Ramos (cell line): ENCODE results near the gene DGCR2.
"Not testable (repeated sequence)": the region's sequence is repeated elsewhere in the genome, so short reads cannot be mapped to it uniquely, and the experiment has no call there.

ENCODE experiments used
- in situ Hi-C: fragments of 300-500 bp; cut with MboI; formaldehyde crosslinking; loops from one replicate; pipeline ENCODE4 v1.14.3; 2022; ENCODE audit warnings: low sequenced_read_pairs; ENCODE audit not compliant: unreplicated experiment

DGCR2 gene

DNA sequence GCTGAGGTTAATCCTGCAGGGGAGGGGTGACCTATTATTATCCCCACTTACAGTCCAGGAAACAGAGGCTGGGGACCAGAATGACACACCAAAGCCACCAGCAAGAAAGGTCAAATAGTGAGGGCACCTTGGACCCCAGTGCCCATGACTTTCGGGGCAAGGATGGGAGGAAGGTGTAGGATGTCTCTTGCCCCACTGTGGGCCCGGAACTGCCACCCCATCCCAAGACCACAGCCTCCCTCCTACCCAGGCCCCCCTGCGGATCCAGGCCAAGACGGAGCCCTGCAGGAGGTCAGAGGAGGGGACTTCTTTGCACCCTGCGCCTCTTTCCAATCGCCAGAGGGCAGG, 87.1 kb downstream of the DGCR2 start:
- in situ Hi-C loops: not testable (repeated sequence)

DNA sequence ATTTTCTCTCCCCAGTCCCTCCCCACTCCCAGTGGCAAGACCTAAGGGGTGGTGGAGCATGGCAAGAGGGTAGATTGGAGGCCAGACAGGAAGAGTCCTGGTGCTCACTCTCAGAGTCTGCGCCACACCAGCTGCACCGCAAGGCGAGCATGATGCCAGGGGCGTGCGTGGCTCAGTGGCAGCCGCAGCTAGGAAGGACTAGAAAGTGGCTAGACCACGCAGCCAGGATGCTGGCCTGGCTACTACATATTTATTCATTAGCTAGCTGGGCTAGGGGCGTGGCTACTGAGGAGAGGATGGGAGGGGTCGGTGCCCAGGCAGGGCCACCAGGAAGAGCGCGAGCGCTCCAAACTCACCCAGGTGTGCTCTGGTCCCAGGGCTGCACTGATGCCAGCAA, 87.5 kb downstream of the DGCR2 start:
- in situ Hi-C loops: not testable (repeated sequence)

DNA sequence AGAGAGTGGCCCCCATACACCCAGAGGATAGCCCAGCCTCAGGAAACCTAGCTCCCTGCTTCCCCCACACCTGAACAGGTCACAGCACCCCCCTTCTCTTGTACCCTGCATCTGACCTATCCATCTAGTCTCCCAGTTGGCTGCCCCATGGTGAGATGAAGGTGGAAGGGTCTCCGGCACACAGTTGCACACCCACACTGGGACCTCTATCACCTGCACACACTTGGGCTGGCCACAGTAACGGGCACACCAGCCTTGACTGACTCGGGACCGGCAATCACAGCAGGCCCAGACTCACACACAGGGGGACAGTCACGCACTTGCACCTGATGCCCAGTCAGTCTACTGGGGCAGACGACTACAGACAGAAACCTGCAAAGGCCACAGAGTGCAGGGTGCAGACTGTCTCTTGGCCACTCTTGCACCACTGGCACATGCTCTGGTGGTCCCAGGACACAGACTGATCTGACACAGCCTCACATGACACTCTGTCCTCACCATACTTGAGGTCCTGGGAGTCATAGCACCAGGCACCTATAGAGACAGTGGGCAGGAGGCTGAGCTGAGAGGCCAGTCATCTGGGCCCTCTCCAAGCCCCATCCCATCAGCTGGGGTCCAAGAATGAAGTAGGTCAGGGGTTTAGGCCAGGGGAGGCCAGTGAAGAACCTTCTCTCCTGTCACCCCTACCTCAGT, 88.0 kb downstream of the DGCR2 start:
- in situ Hi-C loops: not testable (repeated sequence)

DNA sequence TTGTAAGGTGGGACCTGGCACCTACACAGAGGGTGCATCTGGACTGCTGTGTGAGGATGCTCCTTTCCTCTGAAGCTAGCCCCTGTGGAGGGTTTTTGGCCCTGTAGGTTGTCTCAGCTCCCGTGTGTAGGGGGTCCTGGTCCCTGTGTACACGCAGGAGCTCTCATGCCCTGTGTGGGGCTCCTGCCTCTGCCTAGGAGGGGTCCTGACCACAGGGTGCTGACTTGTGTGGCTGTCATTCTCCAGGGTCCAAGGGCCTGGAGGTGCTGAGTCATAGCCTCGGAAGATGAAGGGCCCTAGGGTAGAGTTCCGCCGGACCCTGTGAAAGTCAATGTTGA, 88.7 kb downstream of the DGCR2 start:
- in situ Hi-C loops: not testable (repeated sequence)

DNA sequence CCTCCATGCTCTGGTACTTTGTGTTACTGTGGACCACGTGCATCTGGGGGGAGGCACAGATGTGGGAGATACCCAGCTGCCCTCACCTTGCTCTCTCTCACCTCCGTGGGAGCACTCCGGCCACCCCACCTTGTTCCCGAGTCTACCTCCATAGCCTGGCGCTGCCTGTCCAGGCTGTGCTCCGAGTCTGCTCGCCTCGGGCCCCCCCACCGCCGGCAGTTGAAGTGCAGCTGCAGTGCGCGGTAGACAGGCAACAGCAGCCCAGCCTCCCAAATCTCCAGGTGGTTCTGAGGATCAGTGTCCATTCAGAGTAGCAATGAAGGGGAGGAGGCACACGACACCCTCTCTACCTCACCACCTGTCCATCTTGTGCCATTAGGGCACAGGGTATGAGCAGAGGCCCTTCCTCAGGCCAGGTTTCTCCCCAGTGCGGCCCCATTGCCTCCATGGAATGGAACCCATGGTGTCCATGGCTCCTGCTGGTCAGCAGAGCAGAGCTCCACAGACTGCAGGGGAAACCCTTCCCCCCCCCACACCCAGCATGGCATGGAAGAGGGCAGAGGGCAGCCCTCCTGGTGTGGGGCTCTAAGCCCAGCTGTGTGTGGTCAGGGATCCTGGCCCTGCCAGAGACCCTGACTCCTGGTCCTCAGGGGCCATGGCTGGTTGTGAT, 89.2 kb downstream of the DGCR2 start:
- in situ Hi-C loops: not testable (repeated sequence)

DNA sequence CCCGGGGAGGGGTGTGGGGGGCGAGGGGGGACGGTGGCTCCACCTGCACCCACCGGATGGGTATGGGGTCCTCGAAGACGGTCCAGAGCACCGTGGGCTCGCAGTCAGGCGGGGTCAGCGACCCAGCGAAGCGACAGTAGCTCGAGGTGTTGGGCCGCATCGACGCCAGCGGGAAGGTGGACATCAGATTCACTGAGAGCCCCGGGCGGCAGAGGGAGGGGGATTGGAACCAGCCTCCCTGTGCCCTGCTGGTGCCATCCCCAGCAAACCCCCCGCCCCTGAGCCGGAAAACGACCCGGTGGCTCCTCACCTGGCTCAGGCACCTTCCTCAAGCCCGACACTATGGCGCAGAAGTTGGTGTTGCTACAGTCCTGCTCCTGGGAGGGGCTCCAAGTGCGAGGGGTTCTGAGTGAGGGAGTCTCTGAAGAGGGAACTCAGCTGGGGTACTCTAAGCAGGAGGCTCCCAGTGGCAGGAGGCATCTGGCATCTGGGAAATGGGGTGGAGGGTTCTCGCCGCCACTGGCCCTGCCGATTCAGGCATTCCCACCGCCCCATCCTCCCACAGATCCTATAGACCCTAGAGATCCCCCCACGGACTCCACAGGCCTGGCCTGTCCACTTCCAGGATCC, 89.9 kb downstream of the DGCR2 start:
- in situ Hi-C loops: not testable (repeated sequence)

DNA sequence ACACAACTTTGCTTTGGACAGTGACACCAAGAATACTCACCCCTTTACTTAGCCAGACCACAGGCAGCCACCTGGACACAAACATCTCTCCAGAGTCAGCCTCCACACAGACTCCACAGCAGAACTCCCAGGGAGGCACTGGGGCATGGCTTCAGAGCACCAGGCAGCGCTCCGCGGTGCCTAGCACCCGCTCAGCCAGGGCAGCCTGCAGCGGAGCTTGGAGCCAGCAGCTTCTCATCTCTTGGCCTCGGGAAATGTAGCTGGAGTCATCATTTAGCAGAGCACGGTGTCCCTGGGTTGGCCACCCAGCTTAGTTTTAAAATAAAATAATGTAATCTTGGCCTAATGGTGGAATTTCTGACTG, 91.3 kb downstream of the DGCR2 start:
- in situ Hi-C loops: not testable (repeated sequence)

DNA sequence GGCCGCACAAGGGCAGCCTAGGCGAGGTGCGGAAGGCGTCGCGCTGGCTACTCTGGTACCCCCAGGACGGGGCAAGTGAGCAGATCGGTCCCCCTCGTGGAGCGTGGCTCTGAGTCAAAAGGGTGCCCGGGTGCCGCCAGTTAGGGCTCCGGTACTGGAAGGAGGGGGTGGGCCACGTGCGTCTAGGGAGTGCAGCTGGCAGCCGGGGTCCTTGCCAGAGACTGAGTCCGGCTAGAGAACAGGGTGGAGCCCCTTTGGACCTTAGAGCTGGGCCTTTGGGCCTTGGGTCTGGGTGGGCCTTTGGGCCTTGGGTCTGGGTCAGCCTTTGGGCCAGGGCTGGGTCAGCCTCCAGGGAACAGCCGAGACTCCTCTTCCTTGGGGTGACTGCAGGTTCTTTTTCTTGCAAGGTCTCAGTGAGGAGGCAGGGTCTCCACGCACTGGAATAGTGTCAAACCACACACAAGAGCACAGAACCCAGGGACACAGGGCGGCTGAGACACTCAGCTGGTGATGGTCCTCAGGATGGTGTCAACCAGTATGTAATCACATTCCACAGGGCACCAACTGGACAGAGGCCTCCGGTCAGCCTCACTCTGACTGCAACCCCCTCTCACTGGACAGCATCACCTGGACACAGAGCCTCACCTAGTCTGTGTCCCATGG, 91.9 kb downstream of the DGCR2 start:
- in situ Hi-C loops: not testable (repeated sequence)

DNA sequence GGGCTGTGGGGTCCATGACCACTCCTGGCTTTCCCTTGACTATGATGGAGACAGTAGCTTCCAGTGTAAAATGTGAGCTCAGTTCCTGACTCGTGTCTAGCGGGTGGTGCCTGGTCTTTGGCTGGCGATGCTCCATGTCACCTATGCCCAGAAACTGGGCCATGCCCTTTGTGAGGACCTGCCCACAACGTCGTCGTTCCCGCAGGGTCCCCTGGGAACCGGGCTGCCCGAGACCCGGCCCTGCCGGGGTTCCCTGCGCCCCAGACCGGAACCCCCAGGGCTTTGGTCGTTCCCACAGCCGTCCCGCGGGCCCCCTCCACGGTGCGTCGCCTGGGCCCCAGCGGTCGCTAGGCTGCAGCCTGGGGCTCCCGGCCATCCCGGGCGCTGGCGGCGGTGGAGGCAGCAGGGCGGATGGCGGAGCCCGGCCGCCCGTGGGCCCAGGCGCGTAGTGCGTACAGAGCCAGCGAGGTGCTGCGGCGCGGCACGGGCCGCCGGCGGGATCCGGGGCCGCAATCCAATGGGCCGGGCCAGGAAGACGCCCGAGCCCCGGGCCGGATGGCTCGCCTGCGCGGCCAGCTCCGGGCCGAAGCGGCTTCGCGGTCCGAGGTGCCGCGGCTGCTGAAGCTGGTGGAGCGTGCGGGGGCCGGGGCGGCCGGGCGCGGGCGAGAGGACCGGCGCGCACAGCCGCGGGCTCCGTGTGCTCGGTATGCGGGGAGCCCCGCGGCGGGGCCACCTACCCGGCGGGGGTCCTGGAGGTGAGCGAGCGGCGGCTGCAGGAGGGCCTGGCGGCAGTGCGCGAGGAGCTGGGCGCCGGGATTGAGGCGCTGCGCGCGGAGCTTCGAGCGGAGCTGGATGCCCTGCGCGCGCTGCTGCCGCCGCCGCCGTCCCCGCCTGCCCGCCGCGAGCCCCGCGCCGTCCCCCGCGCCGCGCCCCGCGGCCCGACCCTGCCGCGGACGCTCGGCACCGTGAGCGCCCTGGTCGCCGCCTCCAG, 92.8 kb downstream of the DGCR2 start:
- in situ Hi-C loops: not testable (repeated sequence)

DNA sequence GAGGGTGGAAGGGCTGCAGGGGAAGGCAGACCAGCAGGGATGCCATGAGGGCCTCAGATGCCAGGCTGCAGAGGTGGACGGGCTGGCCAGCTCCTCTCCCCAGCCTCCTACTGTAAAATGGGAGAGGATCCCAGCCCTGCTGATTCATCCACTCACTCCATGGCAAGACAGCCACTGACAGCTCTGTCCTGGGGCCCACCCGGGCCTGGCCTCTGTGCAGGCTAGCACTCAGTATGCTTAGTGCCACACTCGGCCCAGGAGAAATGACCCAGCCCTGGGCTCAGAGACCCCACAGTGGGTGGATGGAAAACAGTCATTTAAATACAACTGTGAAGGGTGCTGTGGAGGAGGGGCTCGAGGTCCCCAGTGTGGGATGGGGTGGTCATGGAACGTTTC, 94.2 kb downstream of the DGCR2 start:
- in situ Hi-C loops: not testable (repeated sequence)

DNA sequence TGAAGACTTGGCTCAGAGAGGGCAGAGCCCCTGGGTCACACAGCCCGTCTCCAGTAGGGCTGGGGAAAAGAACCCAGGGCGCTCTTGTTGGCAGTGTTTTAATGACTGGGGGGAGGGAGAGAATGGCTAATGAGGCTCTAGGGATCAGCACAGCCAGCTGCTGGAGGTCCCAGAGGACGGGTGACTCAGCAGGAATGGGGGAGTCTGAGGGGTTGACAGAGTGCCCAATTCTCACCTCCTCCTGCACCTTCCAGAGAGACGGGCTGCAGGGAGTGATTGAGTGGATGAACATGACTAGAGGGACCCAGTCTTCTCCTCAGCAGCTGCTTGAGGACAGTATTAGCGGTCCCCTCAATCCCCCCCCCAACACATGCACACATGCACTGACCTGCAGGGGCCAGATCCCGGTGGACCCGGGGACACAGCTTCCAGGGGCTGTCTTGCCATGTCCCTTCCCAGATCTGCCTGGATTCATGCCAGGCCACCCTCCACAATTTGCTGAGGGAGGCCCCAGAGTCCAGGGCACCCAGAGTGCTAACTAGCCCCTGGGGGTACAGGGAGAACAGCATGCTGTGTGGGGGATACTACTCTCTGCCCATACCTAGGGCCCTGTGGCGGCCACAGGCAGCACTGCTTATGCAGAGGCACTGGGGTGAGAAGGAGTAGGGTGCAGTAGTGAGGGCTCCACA, 94.7 kb downstream of the DGCR2 start:
- in situ Hi-C loops: not testable (repeated sequence)

DNA sequence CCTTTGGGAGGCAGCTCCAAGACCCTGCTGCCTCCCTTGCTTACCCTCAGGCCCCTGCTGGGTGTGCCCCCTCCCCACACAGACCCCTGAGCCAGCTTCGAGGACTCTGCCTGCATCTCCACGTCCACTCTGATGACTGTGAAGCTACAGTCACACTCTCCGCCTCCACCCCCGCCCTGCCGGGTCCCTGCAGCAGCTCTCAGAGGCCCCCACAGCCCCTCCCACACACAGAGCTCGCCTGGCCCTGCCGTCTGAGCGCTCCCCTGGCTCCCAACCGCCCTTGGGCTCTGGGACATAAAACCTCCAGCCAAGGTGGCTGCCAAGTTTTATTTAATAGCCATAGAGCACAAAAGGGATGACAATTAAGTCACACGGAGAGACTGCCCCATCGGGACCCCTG, 96.1 kb downstream of the DGCR2 start:
- in situ Hi-C loops: not testable (repeated sequence)

DNA sequence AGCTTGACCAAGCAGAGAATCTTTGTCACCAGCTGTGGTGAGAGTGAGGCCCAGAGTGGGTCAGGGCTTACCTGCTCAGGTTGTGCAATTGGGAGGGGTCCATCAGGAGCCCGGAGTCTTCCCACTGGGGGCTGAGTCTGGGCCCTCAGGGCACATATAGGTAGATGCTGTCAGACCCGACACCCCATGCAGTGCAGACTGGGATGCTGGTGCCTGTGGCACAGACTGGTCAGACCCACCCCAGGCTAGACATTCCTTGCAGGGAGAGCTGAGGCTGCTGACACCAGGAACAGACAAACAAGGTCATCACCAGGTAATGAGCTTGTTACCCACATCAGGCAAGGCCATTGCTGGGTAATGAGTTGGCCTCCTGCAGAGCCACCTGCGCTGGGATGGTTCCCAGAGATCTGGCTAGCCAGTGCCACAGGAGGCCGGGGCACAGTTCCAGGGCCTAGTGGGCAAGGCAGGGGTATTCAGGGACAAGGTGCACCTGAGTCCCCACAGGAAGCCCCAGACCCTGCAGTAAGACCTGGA, 97.2 kb downstream of the DGCR2 start:
- in situ Hi-C loops: not testable (repeated sequence)

DNA sequence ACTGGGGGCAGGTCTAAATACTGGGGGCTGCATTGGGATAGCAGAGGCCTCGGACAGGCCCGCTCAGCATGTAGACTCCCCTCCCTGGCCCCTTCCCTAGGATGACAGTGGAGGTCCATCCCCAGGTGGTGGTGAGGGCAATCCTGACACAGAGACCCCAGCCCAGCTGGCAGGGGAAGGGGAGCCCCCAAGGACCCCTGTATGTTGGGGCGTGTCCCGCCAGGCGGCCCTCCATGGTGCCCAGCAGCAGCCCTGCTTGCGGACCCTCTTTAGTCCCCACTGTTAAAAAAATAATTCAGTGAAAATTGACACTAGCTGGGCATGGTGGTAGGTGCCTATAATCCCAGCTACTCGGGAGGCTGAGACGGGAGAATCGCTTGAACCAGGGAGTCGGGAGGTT, 98.3 kb downstream of the DGCR2 start:
- in situ Hi-C loops: not testable (repeated sequence)

DNA sequence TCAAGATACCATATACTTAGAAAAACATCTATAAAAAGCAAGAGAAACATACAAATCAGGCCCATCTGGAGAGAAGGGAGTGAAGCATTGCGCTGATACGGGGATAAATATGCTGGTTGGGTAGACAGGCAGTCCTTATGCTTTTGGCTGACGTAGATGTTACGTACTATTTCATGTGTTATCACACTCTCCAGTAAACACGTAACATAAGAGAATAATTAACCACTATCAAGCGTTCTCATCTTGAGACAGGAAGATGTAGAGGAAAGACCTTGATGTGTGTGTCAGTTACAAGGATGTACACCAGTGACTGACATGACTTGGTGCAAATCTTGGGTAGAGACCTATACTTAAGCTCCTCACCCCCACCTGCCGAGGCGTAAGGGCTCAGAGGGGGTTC, 99.5 kb downstream of the DGCR2 start:
- in situ Hi-C loops: no loop called here

DNA sequence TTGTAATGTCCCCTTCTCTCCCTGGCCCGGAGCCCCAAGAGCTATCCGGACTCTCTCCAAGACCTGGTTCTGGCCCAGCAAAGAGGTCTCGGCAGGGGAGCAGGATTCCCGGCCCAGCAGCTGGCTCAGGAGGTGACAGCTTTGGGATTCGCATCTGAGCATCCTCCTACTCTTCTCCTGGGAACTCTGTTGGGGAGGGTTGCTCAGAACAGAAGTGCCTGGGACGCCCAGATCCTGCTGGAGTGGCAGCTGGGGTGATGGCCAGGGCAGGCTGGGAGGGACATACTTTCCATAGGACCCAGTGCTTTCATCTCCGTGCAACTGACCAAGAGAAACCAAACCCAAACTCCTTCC, 102.6 kb downstream of the DGCR2 start:
- in situ Hi-C loops: no loop called here

DNA sequence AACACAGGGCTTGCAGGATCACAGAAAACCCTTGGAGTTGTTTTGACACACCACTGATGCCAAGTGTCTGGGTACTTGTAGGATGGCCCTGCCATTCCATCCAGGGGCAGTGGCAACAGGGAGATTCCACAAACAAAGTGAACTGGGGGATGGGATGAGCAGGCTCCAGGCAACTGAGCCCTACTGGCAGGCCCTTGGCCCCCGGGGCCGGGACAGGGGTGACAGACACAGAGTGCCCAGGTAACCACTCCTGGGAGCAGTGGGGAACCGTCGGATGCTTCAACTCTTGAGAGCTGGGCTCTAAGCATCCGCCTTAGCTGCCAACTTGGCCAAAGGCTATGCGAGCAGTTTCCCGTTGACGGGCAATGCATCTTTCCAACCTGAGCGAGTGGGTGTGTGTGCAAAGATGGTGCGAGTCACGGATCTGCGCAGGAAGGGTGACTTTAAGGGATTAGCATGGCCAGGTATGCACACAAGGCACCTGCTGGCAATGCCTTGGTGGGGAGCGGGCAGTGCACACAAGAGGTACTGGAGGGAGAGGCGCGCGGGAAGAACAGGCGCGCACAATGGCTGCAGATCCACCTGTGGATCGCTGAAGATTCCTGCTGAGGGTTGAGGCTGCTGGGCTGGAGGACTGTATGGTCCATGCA, 103.1 kb downstream of the DGCR2 start:
- in situ Hi-C loops: no loop called here

DNA sequence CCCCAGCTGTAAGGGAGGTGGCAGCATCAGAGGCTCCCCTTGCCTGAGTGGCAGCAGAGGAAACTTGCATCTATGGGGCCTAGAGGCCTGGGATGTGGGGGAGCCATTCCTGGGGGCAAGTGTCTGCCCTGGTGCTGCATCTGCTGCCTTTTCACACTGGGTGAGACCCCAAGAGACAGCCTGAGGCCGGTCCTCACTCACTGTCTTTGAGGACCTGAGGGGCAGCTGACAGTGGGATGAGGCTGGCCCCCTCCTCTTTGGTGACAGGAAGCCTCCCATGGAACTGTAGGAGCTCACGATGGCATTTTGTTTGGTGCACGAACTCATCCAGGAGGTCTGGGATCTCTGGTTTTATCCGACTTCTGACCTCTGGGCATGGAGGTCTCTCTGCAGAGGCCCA, 104.0 kb downstream of the DGCR2 start:
- in situ Hi-C loops: no loop called here
